ENCODE data around the gene LTO1.

GRCh38 chr11:69654660-69655478, 20.3 kb downstream of the LTO1 start:
- TF ChIP-seq CTCF (conservative IDR thresholded peaks at IDR 0.05; ENCODE audit: low read depth, low read length) (no peak), EZH2phosphoT487 (IDR thresholded peaks at IDR 0.05; ENCODE audit: borderline replicate concordance, low read length) (peak; percentile 95)

Measured in PC-3 (cell line).